ENCODE results near the gene CMC4. TPM values are rescaled to one million over a fixed set of nuclear protein-coding genes. Genes with fewer than 3 reads are reported as not detected.

The CMC4 gene
- total and polyA plus RNA-seq, 9 of the 15 experiments (the other 6 are each of a cell fraction or from before 2014, with no cell fraction given) = 3.5 to 16.9 (median 8.2) TPM

DNA sequence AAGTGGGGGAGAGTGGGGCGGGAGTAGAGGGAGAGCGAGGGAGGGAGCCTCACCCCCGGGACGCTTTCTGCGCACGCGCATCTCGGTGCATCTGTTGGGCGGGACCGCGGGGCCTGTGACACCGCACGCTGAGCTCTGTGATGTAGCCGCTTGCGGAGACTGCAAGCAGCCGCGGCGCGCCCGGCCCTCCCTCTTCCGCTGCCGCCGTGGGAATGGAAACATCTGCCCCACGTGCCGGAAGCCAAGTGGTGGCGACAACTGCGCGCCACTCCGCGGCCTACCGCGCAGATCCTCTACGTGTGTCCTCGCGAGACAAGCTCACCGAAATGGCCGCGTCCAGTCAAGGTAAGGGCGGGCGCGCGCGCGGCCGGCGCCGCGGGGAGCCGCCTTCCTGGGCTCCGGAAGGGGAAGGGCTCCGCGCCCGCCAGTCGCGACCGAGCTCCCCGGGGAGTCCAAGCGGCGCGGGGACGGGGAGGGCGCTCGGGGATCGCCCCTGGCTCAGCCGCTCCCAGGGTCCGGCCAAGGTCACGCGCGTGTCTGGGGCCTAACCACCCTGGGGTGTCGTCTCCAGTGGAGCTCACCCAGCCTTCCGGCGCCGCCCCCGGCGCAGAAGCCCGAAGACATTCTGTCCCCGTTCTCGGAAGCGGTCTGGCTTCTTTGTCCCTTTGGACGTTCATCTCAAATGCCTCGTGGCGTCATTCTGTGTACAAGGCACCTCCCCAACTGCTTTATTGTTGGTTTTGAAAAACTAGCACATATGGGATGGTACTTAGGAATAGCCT, 44.0 kb downstream of the CMC4 start, which contains the start of gene FUNDC2 (continued):
- TF ChIP-seq, protein P1, sequence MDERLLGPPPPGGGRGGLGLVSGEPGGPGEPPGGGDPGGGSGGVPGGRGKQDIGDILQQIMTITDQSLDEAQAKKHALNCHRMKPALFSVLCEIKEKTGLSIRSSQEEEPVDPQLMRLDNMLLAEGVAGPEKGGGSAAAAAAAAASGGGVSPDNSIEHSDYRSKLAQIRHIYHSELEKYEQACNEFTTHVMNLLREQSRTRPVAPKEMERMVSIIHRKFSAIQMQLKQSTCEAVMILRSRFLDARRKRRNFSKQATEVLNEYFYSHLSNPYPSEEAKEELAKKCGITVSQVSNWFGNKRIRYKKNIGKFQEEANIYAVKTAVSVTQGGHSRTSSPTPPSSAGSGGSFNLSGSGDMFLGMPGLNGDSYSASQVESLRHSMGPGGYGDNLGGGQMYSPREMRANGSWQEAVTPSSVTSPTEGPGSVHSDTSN (CRISPR knock-in tag; IDR thresholded peaks at IDR 0.05; ENCODE audit: low read depth) = no peak
- TF ChIP-seq, protein P1 (tag; conservative IDR thresholded peaks at IDR 0.05; ENCODE audit: low read depth) = no peak
- no peak for TF ChIP-seq CSDE1 (IDR thresholded peaks at IDR 0.05)
- TF ChIP-seq, protein P2, sequence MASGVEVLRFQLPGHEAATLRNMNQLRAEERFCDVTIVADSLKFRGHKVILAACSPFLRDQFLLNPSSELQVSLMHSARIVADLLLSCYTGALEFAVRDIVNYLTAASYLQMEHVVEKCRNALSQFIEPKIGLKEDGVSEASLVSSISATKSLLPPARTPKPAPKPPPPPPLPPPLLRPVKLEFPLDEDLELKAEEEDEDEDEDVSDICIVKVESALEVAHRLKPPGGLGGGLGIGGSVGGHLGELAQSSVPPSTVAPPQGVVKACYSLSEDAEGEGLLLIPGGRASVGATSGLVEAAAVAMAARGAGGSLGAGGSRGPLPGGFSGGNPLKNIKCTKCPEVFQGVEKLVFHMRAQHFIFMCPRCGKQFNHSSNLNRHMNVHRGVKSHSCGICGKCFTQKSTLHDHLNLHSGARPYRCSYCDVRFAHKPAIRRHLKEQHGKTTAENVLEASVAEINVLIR (CRISPR knock-in tag; IDR thresholded peaks at IDR 0.05) = peak; percentile 77
- no peak for TF ChIP-seq ZBTB1 (CRISPR knock-in tag; IDR thresholded peaks at IDR 0.05; ENCODE audit: borderline replicate concordance, low read depth)
- TF ChIP-seq, protein P3, sequence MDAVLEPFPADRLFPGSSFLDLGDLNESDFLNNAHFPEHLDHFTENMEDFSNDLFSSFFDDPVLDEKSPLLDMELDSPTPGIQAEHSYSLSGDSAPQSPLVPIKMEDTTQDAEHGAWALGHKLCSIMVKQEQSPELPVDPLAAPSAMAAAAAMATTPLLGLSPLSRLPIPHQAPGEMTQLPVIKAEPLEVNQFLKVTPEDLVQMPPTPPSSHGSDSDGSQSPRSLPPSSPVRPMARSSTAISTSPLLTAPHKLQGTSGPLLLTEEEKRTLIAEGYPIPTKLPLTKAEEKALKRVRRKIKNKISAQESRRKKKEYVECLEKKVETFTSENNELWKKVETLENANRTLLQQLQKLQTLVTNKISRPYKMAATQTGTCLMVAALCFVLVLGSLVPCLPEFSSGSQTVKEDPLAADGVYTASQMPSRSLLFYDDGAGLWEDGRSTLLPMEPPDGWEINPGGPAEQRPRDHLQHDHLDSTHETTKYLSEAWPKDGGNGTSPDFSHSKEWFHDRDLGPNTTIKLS (IDR thresholded peaks at IDR 0.05; ENCODE audit: borderline replicate concordance, low read depth) = peak; percentile 87
- TF ChIP-seq, protein P4, sequence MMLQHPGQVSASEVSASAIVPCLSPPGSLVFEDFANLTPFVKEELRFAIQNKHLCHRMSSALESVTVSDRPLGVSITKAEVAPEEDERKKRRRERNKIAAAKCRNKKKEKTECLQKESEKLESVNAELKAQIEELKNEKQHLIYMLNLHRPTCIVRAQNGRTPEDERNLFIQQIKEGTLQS (IDR thresholded peaks at IDR 0.05) = no peak
- TF ChIP-seq, protein P4 (CRISPR knock-in tag; conservative IDR thresholded peaks at IDR 0.05) = 0 out of 2 replicates have a peak, but pooled peaks have one; percentile 36
- TF ChIP-seq, protein P5, sequence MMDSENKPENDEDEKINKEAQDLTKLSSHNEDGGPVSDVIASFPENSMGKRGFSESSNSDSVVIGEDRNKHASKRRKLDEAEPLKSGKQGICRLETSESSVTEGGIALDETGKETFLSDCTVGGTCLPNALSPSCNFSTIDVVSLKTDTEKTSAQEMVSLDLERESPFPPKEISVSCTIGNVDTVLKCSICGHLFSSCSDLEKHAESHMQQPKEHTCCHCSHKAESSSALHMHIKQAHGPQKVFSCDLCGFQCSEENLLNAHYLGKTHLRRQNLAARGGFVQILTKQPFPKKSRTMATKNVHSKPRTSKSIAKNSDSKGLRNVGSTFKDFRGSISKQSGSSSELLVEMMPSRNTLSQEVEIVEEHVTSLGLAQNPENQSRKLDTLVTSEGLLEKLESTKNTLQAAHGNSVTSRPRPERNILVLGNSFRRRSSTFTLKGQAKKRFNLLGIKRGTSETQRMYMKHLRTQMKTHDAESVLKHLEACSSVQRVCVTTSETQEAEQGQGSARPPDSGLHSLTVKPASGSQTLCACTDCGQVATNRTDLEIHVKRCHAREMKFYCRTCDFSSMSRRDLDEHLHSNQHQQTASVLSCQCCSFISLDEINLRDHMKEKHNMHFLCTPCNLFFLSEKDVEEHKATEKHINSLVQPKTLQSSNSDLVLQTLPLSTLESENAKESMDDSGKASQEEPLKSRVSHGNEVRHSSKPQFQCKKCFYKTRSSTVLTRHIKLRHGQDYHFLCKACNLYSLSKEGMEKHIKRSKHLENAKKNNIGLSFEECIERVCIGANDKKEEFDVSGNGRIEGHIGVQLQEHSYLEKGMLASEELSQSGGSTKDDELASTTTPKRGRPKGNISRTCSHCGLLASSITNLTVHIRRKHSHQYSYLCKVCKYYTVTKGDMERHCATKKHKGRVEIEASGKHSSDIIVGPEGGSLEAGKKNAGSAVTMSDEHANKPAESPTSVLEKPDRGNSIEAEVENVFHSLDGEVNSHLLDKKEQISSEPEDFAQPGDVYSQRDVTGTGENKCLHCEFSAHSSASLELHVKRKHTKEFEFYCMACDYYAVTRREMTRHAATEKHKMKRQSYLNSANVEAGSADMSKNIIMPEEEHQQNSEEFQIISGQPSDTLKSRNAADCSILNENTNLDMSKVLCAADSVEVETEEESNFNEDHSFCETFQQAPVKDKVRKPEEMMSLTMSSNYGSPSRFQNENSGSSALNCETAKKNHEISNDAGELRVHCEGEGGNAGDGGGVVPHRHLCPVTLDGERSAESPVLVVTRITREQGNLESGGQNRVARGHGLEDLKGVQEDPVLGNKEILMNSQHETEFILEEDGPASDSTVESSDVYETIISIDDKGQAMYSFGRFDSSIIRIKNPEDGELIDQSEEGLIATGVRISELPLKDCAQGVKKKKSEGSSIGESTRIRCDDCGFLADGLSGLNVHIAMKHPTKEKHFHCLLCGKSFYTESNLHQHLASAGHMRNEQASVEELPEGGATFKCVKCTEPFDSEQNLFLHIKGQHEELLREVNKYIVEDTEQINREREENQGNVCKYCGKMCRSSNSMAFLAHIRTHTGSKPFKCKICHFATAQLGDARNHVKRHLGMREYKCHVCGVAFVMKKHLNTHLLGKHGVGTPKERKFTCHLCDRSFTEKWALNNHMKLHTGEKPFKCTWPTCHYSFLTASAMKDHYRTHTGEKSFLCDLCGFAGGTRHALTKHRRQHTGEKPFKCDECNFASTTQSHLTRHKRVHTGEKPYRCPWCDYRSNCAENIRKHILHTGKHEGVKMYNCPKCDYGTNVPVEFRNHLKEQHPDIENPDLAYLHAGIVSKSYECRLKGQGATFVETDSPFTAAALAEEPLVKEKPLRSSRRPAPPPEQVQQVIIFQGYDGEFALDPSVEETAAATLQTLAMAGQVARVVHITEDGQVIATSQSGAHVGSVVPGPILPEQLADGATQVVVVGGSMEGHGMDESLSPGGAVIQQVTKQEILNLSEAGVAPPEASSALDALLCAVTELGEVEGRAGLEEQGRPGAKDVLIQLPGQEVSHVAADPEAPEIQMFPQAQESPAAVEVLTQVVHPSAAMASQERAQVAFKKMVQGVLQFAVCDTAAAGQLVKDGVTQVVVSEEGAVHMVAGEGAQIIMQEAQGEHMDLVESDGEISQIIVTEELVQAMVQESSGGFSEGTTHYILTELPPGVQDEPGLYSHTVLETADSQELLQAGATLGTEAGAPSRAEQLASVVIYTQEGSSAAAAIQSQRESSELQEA (IDR thresholded peaks at IDR 0.05; ENCODE audit: low read depth) = no peak
- TF ChIP-seq, protein P6, sequence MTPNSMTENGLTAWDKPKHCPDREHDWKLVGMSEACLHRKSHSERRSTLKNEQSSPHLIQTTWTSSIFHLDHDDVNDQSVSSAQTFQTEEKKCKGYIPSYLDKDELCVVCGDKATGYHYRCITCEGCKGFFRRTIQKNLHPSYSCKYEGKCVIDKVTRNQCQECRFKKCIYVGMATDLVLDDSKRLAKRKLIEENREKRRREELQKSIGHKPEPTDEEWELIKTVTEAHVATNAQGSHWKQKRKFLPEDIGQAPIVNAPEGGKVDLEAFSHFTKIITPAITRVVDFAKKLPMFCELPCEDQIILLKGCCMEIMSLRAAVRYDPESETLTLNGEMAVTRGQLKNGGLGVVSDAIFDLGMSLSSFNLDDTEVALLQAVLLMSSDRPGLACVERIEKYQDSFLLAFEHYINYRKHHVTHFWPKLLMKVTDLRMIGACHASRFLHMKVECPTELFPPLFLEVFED (CRISPR knock-in tag; conservative IDR thresholded peaks at IDR 0.05) = no peak
